Adrenal gland (tissue), 12 donors: ENCODE results near the gene TTF2. TPM values are rescaled to one million over a fixed set of nuclear protein-coding genes. Genes with fewer than 3 reads are reported as not detected.

Source experiments
- DNase-seq, 7 donors: peaks; one replicate each; pipeline ENCODE4 v3.0.0-alpha.2; 2019 to 2020
- H3K27ac ChIP-seq, 5 donors: fragments of 200-600 bp; sonication (generic) in 4 of 5; 1 replicate in 3 of 5; 2 replicates in 2 of 5; pipeline versions ENCODE4 v1.5.1 to v1.8.0; 2016 to 2020; ENCODE audit warnings: mild to moderate bottlenecking in 1 of 5
- H3K27me3 ChIP-seq: fragments of 200-600 bp; 2 replicates; pipeline ENCODE4 v1.8.0; 2021
- H3K36me3 ChIP-seq, 2 donors: fragments of 200-600 bp; replicated peaks in 1 of 2; 1 replicate in 1 of 2; 2 replicates in 1 of 2; pipeline versions ENCODE4 v1.5.1 to v1.8.0; 2018 to 2022
- H3K4me1 ChIP-seq, 2 donors: fragments of 200-600 bp; replicated peaks in 1 of 2; 1 replicate in 1 of 2; 2 replicates in 1 of 2; pipeline versions ENCODE4 v1.5.1 to v1.8.0; 2018 to 2021
- H3K4me3 ChIP-seq, 4 donors: fragments of 200-600 bp; sonication (generic) in 3 of 4; one replicate each; pipeline ENCODE4 v1.5.1; 2016 to 2018
- H3K9me3 ChIP-seq, 3 donors: fragments of 200-600 bp; sonication (generic) in 1 of 3; replicated peaks in 1 of 3; 1 replicate in 2 of 3; 2 replicates in 1 of 3; pipeline versions ENCODE4 v1.5.1 to v1.8.0; 2016 to 2021
- POLR2A ChIP-seq, 2 donors: fragments of 450-650 bp; IDR thresholded peaks; one replicate each; pipeline ENCODE4 v1.6.1; 2017; ENCODE audit warnings: antibody characterized with exemption in 2 of 2, mild to moderate bottlenecking in 2 of 2, moderate library complexity in 1 of 2
- WGBS, 4 donors: extraction: QIAGEN DNeasy Blood & Tissue Kit in 2 of 4; methylation state at CpG; one replicate each; pipeline versions ENCODE4 v1.1.5 to v1.1.7; 2013 to 2017; 5-methylcytosine and 5-hydroxymethylcytosine counted together
- intact Hi-C, 2 donors: fragments of 100-400 bp; cut with DNase I; formaldehyde crosslinking; loops; one replicate each; pipeline versions ENCODE4 v1.14.1 to v1.15.0; 2022 to 2023
- polyA plus RNA-seq, 3 donors: library from polyadenylated mRNA; stranded (reverse); fragments of 200-250 nt in 2 of 3; fragments of 350-450 nt in 1 of 3; fragmentation: Illumina TruSeq in 1 of 3; extraction: RNeasy Lipid Tissue Mini Kit (QIAGEN cat#74804) in 1 of 3; gene quantifications; one replicate each; pipeline ENCODE4 v1.2.3, GENCODE V29; 2013 to 2014
- total RNA-seq, 9 donors: library from RNA; depleted of rRNA in 4 of 9; stranded (reverse); fragments of >200 nt in 4 of 9; fragments of 120-200 nt in 1 of 9; fragmentation: NEBNext Ultra II Directional in 1 of 9; extraction: Animal tissue kit (Norgen Biotek cat#: 25700) in 1 of 9; gene quantifications; one replicate each; pipeline versions ENCODE4 v1.1.0 to v1.2.4, GENCODE V29; 2013 to 2023
- TF ChIP-seq, protein P1 (sequence below), 6 experiments: fragments of 450-650 bp in 4 of 6; fragments of 200-600 bp in 2 of 6; sonication (generic) in 1 of 6; IDR thresholded peaks; 1 replicate in 5 of 6; 2 replicates in 1 of 6; pipeline versions ENCODE4 v1.5.1 to v1.8.0; 2016 to 2021; ENCODE audit warnings: antibody characterized with exemption in 6 of 6, mild to moderate bottlenecking in 2 of 6, moderate library complexity in 1 of 6
- donor health status: healthy with polysubstance abuse.
- donor health status: Bipolar disorder and iron deficiency.
- donor health status: DM: yes; HTN: yes; CAD: no.
- donor health status: DM: no; HTN: no; CAD: no.
- donor health status: DM: no; HTN: no; CAD: no.
- donor health status: DM: yes; HTN: yes; CAD: no.

TTF2 gene
- total and polyA plus RNA-seq, 12 donors = 3.5 to 28.2 (median 19.2) TPM

DNA sequence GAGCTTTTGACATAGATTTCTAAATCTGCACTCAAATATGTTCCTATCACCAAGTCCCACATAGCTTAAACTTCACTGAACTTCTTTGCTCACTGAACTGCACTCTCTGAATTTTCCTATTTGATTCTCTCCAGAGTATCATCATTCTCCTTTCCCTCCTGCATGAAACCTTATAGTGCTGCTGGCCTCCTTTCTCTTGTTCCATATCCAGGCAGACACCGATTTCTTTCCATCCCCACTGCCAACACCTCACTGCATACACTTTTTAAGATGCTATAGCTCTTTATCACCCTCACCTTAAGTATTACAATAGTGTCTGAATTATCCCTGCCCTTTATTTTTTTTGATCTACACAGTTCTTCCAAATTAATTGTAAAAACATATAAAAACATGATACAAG is 64.5 kb downstream of the TTF2 start:
- no peaks in the 10 kb centered on the region for H3K27me3 ChIP-seq
- intact Hi-C loops = loop anchor here (5.0 to 10.0 kb wide), 2 partner anchors 57 to 160 kb away; no protein-coding TSS in a partner anchor
- no peaks in the 10 kb centered on the region for H3K9me3 ChIP-seq
- peaks cover 5 to 14% of the 10 kb centered on the region in 2 donors for H3K4me1 ChIP-seq
- no peak overlapping the region for H3K27ac ChIP-seq
- no peak for TF ChIP-seq POLR2A (IDR thresholded peaks at IDR 0.05)
- TF ChIP-seq, protein P1, sequence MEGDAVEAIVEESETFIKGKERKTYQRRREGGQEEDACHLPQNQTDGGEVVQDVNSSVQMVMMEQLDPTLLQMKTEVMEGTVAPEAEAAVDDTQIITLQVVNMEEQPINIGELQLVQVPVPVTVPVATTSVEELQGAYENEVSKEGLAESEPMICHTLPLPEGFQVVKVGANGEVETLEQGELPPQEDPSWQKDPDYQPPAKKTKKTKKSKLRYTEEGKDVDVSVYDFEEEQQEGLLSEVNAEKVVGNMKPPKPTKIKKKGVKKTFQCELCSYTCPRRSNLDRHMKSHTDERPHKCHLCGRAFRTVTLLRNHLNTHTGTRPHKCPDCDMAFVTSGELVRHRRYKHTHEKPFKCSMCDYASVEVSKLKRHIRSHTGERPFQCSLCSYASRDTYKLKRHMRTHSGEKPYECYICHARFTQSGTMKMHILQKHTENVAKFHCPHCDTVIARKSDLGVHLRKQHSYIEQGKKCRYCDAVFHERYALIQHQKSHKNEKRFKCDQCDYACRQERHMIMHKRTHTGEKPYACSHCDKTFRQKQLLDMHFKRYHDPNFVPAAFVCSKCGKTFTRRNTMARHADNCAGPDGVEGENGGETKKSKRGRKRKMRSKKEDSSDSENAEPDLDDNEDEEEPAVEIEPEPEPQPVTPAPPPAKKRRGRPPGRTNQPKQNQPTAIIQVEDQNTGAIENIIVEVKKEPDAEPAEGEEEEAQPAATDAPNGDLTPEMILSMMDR (IDR thresholded peaks at IDR 0.05) = no peak
- H3K4me3 ChIP-seq = no peak overlapping the region
- no peak for DNase-seq
- H3K36me3 ChIP-seq = no peaks in the 10 kb centered on the region
- WGBS, 4 donors = 67 to 89% (median 78%) methylated on average over 1 of the region's 1 CpG

DNA sequence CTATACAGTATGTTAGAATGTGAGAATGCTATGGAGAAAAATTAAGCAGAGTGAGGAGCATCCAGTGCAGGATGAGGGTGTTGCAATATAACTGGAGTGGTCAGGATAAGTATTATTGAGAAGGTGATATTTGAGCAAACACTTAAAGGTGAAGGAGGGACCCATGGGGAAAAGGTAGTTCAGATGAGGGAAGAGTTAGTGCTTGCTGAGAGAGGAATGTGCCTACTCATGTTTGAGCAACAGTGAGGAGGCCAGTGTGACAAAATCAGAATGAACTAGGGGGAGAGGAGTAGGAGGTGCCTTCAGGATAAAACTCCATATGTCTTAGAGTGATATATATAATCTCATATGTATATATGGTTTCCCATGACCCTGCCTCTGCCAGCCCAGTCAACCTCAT is 67.7 kb downstream of the TTF2 start:
- DNase-seq = no peak
- TF ChIP-seq, protein P1 (IDR thresholded peaks at IDR 0.05) = no peak
- TF ChIP-seq POLR2A (IDR thresholded peaks at IDR 0.05) = no peak
- Histone ChIP-seq H3K36me3 (no peaks in the 10 kb centered on the region), H3K9me3 (no peaks in the 10 kb centered on the region), H3K27ac (no peak overlapping the region), H3K4me1 (no peaks in the 10 kb centered on the region), H3K27me3 (no peaks in the 10 kb centered on the region), H3K4me3 (no peak overlapping the region)
- intact Hi-C loops = loop anchor here (5.0 to 10.0 kb wide), 2 partner anchors 60 to 157 kb away; no protein-coding TSS in a partner anchor

DNA sequence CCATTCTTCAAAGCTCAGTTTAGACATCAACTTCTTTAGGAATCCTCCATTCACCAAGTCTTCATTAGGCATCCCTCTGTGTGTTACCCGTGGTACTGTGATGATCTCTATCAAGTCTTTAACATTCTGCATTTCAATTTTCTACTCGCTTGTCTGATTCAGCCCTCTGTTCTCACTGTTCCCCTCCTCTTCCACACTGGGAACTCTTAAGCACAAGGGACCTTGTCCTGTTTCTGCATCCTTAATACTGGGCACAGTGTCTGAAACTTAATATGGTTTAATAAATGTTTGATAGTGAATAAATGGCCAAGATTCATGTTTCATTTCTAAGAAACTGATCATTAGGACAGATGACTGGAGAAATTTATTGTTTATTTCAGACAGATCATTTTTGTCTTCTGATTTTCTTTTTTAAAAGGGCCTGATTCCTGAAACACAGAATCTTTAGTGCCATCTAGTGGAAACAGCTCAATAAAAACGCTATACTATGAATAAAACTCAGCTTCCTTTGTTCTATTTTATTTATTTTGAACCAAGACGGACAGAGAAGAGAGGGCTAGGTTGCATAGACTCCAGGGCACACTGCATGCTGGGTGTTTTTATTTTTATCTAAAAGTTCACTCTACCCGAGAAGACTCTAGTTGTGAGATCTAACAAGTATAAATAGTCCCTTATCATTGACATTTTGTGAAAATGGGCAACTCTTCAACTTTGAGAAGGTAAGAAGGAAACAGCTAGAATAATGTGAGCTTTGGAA is 68.4 kb downstream of the TTF2 start:
- intact Hi-C loops = loop anchor here (5.0 to 10.0 kb wide), 2 partner anchors 61 to 156 kb away; no protein-coding TSS in a partner anchor
- Histone ChIP-seq H3K27ac (no peak overlapping the region), H3K4me1 (no peaks in the 10 kb centered on the region)

DNA sequence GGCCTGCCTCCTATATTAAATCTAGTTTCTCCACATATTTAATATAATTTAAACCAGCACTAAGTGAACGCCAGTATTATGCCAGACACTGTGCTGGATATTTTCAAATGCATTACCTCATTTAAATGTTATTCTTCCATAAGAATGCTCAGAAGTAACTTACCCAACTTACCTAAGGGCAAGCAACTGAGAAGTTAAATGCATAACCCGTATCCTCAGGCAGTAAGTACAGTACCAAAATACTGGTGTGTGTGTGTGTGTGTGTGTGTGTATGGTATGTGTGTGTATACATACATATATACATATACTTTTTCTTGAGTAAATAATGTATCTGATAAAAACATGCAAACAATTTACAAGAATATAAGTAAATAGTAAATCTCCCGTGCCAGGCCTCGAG is 70.4 kb downstream of the TTF2 start:
- DNase-seq = no peak
- Histone ChIP-seq H3K27ac (no peak overlapping the region), H3K9me3 (no peaks in the 10 kb centered on the region), H3K4me1 (no peaks in the 10 kb centered on the region), H3K4me3 (no peak overlapping the region), H3K27me3 (no peaks in the 10 kb centered on the region), H3K36me3 (no peaks in the 10 kb centered on the region)
- 84 to 94% (median 91%) methylated on average over 4 of the region's 4 CpGs for WGBS, 4 donors
- TF ChIP-seq, protein P1 (IDR thresholded peaks at IDR 0.05) = no peak
- no peak for TF ChIP-seq POLR2A (IDR thresholded peaks at IDR 0.05)
- intact Hi-C loops = loop anchor here in 1 of 2 donors (5.0 kb wide), 1 partner anchor 63 kb away; no protein-coding TSS in a partner anchor

More for the DNA sequence above, 68.4 kb downstream of the TTF2 start:
- H3K27me3 ChIP-seq = no peaks in the 10 kb centered on the region
- H3K9me3 ChIP-seq = no peaks in the 10 kb centered on the region
- TF ChIP-seq, protein P1 (IDR thresholded peaks at IDR 0.05) = peak; percentile 32 to 63 (median 56)
- no peak for TF ChIP-seq POLR2A (IDR thresholded peaks at IDR 0.05)
- WGBS, 4 donors = 17 to 22% (median 21%) methylated on average over 5 of the region's 5 CpGs
- H3K36me3 ChIP-seq = no peaks in the 10 kb centered on the region
- H3K4me3 ChIP-seq = no peak overlapping the region
- no peak for DNase-seq
